Superior temporal gyrus (tissue), 1 donor: ENCODE results near the gene KCNQ1.
A peak's percentile ranks its signal among the peaks of the same experiment; 100 is the strongest.
"Not testable (repeated sequence)": the region's sequence is repeated elsewhere in the genome, so short reads cannot be mapped to it uniquely, and the experiment has no call there.

ENCODE experiments used
- DNase-seq: peaks from one replicate; pipeline ENCODE4 v3.0.0-alpha.2; 2016; ENCODE audit errors: extremely low spot score

Gene KCNQ1

DNA sequence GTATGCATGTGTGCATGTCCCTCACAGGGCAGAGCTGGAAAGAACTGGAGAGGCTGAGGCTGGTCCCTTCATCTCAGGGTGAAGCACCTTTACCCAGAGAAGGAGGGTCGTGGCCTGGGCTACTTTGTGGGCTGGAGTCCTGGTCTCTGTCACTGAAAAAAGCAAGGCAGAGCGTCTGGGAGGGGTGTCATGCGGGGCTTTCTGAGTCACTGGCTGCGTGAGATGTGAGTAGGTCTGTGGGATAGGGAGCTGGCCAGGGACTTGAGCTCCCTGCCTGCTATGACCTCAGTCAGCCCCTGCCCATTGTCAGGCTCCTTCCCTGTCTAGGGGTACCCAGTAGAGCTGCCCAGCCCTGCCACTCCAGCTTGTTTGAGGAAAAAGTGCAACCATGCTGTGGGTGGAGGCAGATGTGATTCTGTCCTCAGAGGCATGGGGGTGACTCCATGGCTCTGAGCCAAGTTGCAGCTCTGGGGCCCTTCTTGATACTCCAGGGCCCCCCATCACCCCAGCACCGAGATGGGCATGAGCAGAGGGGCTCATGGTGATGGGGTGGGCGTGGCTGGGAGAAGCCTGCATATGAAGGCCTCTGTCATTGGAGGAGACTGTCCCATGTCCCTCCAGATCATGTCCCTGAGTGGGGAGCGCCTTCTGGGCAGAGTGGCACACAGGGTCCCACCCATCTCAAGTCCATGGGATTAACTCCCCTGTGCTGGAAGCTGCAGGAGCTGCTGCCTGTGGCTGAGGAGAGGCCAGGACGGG lies 27.8 kb downstream of the KCNQ1 start:
- DNase-seq = no peak

DNA sequence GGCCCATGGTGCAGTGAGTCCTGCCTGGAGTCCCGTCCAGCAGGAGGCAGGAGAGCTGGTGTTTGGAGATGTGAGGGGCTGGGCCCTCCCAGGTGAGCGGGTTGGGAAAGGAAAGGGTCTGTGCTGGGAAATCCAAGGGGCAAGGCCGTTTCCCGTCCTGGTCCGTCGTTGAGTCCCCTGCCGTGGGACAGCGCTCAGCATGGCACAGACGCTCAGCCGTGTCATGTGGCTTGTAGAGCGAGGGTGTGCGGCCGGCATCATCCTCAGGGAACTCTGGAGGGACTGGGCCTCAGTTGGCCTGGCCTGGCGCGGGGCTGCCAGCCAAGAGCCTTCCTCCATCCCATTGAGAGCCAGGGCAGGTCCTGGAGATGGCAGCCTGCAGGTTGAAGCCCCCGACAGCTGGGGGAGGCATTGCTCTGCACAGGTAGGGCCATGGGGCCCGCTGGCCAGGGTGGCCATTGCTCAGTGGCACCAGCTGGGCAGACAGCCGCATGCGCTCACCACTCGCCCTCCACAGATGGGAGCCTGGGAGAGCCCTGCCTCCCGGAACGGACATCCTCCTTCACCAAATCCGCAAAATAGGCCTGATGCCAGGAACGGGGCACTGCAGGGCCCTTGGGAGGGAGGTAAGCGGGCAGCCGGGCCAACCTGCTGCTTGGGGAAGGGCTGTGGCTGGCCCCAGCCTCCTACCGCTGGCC lies 28.7 kb downstream of the KCNQ1 start:
- DNase-seq = no peak

DNA sequence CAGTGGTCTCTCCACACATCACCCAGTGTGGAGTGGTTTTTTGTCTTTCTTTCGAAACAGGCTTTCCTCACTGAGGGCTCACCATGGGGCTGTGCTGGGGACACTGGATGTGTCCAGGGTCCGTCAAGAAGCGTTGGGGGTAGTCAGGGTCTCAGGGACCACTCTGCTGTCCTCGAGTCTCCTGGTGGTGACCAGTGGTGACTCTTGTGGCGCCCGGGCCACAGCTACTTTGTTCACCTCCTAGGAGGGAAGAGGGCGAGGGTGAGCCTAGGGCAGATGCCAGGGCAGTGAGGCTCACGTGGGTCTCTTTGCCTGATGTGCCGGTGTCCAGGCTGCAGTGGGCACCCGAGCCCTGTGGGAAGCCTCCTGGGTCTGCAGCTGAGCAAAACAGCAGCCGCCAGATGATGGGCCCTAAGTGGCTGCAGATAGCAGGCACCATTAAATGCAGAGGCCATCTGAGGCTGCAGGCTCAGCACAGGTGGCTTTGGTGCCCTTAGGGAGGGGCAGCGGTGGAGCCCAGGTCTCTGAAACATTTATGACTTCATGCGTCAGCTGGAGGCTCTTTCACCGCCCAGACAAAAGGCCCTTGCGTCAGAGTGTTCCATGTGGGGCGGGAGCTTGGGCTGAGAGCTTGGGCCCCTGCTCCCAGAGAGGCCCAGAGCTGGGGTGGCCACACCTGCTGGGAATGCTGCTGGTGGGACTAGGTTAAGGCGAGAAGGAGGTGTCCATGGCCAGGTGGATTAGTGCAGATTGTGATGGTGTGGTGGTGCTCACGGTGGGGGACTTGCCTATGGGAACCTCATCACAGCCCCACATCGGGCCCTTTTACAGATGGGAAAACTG lies 29.5 kb downstream of the KCNQ1 start:
- no peak for DNase-seq

DNA sequence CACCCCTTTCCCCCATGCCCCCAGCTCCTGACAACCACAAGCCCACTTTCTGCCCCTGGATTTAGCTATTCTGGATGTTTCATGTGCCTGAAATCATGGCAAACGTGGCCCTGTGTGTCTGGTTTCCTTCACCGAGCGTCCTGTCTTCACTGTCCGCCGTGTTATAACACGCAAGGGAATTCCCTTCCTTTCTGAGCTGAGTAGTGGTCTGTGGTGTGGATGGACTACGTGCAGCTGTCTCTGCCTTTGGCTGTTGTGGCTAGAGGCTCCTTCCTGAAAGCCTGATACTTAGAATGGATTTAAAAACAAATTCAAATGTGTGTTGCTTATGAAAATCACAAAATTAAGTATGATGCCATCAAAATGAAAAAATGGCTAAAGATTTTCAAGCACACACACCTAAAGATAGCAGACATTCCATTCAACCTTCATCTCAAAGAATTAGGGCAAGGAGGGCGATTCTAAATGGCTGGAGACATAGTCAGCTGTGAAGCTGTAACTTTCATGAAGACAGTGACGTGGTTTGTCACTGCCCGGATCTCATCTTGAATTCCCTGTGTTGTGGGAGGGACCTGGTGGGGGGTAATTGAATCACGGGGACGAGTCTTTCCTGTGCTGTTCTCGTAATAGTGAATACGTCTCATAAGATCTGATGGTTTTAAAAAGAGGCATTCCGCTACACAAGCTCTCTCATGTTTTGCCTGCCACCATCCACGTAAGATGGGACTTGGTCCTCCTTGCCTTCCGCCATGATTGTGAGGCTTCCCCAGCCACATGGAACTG lies 30.5 kb downstream of the KCNQ1 start:
- no peak for DNase-seq

DNA sequence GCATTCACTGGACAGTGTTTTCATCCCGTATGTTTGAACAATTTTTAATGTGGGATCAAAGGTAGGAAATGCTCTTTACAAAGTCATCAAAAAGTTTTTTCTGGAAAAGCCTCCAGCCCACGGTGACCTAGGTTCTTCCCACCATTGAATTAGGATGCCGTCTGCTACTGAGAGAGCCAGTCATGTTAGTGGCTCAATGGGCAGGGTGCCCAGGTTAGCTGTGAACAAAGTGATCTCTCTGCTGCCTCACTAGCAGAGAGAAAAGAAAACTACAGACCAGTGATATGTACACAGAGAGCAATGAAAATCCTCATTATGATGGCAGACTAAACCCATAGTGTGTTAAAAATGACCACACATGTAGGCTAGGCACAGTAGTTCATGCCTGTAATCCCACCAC lies 32.4 kb downstream of the KCNQ1 start:
- no peak for DNase-seq

DNA sequence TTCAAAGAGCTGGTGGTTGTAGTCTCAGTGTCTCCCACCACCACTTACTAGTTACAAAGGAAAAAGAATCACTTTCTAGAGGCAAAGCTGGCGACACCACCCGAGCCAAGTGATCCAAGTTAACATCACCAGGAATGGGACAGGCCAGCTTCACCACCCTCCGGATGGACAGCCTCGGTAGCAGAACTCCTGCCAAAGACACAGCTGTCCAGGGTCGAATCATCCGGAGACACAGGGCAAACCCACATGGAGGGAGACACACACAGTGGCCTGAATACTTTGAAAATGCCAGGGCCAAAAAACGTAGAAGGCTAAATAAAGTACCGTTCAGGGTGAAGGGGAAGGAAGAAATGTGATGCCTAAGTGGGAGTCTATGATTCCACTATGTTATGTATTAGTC lies 33.1 kb downstream of the KCNQ1 start:
- no peak for DNase-seq

DNA sequence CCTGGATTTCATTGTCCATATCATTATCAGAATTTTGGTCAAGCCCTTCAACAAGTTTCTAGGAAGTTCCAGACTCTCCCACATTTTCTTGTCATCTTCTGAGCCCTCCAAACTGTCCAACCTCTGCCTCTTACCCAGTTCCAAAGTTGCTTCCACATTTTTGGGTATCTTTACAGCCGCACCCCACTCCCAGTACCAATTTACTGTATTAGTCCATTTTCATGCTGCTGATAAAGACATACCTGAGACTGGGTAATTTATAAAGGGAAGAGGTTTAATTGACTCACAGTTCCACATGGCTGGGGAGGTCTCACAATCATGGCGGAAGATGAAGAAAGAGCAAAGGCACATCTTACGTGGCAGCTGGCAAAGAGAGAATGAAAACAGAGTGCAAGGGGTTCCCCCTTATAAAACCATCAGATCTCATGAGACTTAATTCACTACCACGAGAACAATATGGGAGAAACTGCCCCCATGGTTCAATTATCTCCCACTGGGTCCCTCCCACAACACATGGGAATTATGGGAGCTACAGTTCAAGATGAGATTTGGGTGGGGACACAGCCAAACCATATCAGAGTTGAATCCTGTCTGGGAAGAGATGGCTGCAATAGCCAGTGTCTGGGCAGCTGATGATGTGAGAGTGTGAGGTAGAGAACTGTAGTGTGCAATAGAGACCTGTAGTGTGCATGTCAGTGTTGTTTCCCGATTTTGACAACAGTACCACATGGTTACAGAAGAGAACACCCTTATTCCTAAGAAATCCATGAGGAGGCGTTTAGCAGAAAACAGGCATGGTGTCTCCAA lies 35.5 kb downstream of the KCNQ1 start:
- not testable (repeated sequence) for DNase-seq

DNA sequence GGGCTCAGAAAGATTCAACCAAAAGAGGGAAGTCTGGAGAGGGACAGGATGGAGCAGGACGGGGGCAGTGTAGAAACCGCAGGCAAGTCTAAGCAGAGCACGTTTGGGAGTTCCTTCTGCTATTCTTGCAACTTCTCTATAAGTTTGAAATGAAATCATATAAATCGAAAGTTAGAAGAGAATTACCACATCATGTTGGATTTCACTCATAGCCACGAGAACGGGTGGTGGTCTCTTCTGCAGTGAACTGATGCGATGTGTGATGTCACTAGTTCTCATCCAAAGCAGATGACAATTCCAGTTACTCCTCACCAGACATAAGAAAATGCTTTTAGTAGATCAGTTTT lies 36.0 kb downstream of the KCNQ1 start:
- DNase-seq = peak; percentile 7

DNA sequence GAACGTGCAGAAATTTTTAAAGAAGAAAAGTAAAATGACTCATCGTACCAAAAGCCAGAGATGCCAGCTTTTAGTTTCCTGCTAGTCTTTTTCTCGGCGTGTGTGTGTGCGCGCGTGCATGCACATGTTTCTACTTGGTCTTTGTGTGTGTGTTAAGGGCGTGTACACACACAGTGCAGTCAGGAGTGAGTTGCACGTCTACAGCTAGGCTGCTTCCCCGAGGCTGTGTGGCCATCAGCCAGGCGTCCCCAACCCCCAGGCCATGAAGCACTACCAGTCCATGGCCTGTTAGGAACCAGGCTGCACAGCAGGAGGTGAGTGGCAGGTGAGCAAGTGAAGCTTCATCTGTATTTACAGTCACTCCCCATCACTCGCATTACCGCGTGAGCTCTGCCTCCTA lies 36.4 kb downstream of the KCNQ1 start:
- DNase-seq = no peak

DNA sequence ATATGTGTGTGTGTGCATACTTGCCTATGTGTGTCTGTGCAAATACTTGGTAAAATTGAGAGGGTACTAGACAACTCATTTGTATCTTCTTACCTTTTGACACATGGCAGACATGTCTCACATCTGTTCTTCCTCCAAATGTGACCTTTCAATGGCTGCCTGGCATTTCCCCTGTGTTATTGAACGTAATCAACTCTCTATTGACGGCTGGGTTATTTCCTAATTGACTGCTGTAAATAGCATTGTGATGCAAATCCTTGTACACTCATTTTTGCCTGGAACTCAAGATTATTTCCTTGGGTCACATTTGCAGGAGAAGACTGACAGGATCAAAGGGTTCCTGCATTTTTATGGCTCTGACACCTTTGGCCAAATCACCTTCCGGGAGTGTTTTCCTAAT lies 37.4 kb downstream of the KCNQ1 start:
- DNase-seq = no peak

DNA sequence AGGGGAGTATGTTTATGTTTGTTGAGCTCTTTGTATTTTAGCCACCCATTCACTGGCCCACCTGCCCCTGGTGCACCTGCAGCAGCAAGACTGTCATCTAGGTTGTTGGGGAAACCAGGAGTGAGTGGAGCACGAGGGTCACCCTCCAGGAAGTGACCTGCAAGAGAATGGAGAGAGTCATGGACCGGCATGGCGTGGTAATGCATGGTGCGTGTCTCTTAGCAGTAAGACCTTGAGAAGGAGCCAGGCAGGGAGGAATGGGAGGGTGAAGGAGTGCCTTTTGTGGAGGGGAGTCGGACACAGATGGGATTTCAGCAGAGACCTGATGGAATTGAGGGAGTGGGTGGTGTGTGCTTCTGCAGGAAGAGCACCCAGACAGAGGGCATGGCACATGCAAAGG lies 37.9 kb downstream of the KCNQ1 start:
- DNase-seq = no peak

DNA sequence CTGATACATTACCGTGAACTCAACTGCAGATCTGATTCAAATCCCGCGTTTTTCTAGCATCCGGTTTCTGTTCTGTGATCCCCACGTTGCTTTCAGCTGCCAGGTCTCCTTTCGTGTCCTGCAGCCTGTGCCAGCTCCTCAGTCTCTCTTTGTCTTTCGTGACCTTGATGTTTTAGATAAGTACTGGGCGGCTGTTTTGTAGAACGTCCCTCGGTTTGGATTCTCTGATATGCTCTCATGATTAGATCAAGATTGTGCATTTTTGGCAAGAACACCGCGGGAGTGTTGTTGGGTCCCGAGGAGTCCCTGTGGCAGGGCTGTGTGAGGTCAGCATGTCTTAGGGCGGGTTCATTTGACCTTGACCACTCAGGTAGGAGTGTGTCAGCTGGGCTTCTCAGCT lies 38.6 kb downstream of the KCNQ1 start:
- DNase-seq = no peak

DNA sequence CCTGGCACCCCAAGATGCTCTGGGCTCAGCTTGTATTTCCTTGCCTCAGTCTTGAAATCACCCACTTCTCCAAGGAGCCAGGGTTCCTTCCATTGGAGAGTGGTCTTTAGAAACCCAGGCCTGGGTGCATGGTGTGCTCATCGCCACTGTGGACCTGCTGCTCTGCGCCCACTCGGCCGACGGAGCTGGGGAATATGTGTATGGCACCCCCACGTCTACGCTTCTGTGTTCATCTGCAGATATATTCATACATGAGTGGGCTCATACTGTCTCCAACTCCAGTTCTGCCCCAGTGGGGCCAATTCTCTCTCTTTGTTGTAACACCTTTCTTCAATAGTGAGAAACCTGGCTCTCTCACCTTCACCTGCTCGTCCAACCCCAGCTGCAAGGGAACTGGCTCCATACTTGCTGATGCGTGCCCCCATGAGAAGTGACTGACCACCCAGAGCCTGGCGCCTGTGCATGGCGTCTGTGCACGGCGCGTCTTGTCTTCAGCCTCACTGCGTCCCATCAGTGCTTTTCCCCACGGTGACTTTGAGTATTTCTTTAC lies 39.8 kb downstream of the KCNQ1 start:
- no peak for DNase-seq

DNA sequence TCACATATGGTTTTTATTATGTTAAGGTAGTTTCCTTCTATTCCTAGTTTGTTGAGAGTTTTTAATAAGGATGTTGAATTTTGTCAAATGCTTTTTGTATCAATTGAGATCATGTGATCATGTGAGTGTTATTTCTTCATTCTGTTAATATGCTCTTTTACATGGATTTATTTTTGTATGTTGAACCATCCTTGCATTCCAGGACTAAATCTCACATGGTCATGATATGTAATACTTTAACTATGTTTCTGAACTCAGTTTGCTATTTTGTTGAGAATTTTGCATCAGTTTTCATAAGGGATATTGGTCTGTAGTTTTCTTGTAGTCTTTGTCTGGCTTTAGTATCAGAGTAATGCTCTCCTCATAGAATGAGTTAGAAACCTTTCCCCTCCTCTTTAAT lies 43.2 kb downstream of the KCNQ1 start:
- DNase-seq = no peak

DNA sequence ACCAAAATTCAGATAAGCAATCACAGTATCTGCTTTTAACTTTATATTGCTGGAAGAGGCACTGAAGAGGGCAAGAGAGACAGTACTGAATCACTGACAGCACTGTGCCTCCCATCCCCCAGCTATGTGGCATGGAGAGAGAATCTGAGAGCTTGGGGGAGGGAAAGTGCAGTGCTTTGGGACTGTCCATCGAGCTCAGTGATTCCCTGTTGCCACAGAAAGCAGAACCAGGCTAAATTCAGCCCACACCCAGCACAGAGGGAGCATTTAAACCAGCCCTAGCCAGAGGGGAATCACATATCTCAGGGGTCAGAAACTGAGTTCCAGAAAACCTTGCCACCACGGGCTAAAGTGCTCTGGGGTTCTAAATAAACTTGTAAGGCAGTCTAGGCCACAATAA lies 44.3 kb downstream of the KCNQ1 start:
- DNase-seq = no peak

DNA sequence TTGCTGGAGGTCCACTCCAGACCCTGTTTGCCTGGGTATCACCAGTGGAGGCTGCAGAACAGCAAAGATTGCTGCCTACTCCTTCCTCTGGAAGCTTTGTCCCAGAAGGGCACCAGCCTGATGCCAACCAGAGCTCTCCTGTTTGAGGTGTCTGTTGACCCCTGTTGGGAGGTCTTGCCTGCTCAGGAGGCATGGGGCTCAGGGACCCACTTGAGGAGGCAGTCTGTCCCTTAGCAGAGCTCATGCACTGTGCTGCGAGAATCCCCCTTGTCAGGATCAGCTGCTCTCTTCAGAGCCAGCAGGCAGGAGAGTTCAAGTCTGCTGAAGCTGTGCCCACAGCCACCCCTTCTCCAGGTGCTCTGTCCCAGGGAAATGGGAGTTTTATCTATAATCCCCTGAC lies 53.1 kb downstream of the KCNQ1 start:
- not testable (repeated sequence) for DNase-seq

DNA sequence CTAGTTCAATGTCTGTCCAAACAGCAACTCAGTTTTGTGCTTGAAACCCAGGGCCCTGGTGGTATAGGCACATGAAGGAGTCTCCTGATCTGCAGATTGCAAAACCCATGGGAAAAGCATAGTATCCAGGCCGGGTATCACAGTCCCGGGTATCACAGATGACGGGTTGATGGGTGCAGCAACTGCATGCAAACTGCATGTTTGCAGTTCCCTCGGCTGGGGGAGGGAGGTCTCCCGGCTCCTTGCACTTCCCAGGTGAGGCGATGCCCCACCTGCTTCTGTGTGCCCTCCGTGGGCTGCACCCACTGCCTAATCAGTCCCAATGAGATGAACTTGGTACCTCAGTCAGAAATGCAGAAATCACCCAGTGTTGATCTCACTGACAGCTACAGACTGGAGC lies 53.9 kb downstream of the KCNQ1 start:
- DNase-seq = no peak

DNA sequence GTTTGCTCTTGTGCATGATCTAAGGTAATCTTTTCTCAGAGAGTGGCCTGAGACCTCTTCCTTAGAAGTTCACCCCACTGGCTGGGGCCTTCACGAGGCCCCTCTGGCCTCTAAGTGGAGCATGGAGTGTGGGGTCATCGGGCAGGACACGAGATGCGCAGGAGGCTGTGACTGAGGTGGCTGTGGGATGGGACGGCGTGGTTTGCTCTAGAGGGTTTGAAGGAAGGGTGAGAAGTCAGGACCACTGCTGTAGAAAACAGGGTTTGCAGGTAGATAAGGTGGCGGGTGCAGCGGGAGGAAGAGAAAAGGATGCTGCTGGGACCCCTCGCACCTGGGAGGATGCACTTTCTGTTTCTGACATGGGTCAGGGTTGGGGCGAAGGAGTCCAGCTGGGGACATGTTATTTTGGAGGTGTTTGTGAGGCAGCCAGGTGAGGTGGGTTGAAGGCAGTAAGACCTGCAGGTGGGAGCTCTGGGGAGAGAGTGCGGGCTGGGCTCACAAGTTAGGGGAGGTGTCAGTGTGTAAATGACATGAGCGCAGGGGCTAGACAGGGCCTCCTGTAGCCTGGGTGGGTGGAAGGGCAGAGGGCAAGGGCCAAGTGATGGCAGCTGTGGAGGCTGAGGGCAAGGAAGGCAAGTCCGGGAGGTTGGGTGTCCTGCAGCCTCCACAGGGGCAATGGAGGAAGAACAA lies 62.5 kb downstream of the KCNQ1 start:
- DNase-seq = no peak

DNA sequence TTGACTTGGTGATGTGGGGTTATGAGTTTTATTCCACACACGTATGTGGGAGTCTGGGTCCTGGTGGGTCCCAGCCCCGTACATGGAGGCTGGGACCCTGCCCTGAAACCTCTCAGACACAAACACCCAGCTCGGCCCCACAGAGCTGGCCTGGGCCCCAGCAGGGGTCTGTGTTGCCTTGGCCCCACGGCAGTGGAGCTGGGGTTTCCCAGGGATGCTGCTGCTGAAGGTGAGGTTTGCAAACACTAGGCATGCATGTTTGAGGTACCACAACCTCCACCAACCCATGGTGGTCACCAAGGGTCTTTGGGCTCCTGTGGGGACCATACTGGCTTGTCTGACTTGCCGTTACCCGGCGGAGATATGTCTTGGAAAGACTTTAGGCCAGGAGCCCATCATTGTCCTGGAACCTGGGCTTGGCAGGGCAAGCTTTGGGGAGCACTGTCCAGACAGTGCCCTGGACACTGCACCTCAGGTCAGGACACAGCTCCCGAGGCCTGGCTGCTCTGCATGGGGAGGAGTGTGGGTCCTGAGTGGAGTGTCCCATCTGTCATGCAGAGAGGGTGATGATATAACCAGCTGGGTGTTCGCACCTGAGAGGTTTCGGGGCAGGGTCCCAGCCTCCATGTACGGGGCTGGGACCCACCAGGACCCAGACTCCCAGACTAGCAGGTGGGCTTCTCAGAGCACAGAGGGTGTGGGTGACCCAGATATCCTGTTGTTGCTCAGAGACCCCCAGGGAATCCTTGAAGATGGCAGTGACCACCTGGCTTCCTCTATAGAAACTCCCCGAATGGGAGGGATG lies 63.3 kb downstream of the KCNQ1 start:
- no peak for DNase-seq
